ENCODE measurements around the gene MAPRE3. TPM values are rescaled to one million over a fixed set of nuclear protein-coding genes. Genes with fewer than 3 reads are reported as not detected.

Gene MAPRE3
- total RNA-seq, 1 donor = 0.42 TPM

GRCh38 chr2:27049422-27050280, 79.2 kb downstream of the MAPRE3 start:
- peak overlapping the region; percentile 78 for H3K4me3 ChIP-seq (ENCODE audit: low read length)
- H3K4me1 ChIP-seq (ENCODE audit: insufficient read depth, low read length) = peaks cover 21% of the 10 kb centered on the region
- no peaks in the 10 kb centered on the region for H3K27me3 ChIP-seq (ENCODE audit: insufficient read depth, low read length)
- H3K9me3 ChIP-seq (ENCODE audit: low read depth, low read length) = no peaks in the 10 kb centered on the region

- H3K9me3 ChIP-seq (ENCODE audit: low read depth, low read length) = no peaks in the 10 kb centered on the region
- peaks cover 21% of the 10 kb centered on the region for H3K4me1 ChIP-seq (ENCODE audit: insufficient read depth, low read length)
- peak overlapping the region; percentile 78 for H3K4me3 ChIP-seq (ENCODE audit: low read length)
- no peaks in the 10 kb centered on the region for H3K27me3 ChIP-seq (ENCODE audit: insufficient read depth, low read length)
Measured at GRCh38 chr2:27050281-27050995, 80.0 kb downstream of the MAPRE3 start.

GRCh38 chr2:27050996-27051901, 80.8 kb downstream of the MAPRE3 start, which contains the start of gene AGBL5:
AGBL5 (plus strand) TSS chr2:27051668; CDS start chr2:27052959, 1,291 bp downstream.
- no peaks in the 10 kb centered on the region for H3K27me3 ChIP-seq (ENCODE audit: insufficient read depth, low read length)
- H3K4me1 ChIP-seq (ENCODE audit: insufficient read depth, low read length) = peaks cover 21% of the 10 kb centered on the region
- H3K4me3 ChIP-seq (ENCODE audit: low read length) = peak within 1 kb of the TSS; percentile 78
- H3K9me3 ChIP-seq (ENCODE audit: low read depth, low read length) = no peaks in the 10 kb centered on the region

GRCh38 chr2:27051902-27052645, 81.6 kb downstream of the MAPRE3 start:
- Histone ChIP-seq H3K27me3 (ENCODE audit: insufficient read depth, low read length) (no peaks in the 10 kb centered on the region), H3K4me3 (ENCODE audit: low read length) (peak overlapping the region; percentile 78), H3K4me1 (ENCODE audit: insufficient read depth, low read length) (peaks cover 21% of the 10 kb centered on the region), H3K9me3 (ENCODE audit: low read depth, low read length) (no peaks in the 10 kb centered on the region)

GRCh38 chr2:27053321-27053720, 82.9 kb downstream of the MAPRE3 start:
- H3K27me3 ChIP-seq (ENCODE audit: insufficient read depth, low read length) = no peaks in the 10 kb centered on the region
- no peak overlapping the region for H3K4me3 ChIP-seq (ENCODE audit: low read length)
- no peaks in the 10 kb centered on the region for H3K9me3 ChIP-seq (ENCODE audit: low read depth, low read length)
- H3K4me1 ChIP-seq (ENCODE audit: insufficient read depth, low read length) = peaks cover 21% of the 10 kb centered on the region

GRCh38 chr2:27053776-27054175, 83.3 kb downstream of the MAPRE3 start:
- Histone ChIP-seq H3K9me3 (ENCODE audit: low read depth, low read length) (no peaks in the 10 kb centered on the region), H3K4me1 (ENCODE audit: insufficient read depth, low read length) (peaks cover 21% of the 10 kb centered on the region), H3K27me3 (ENCODE audit: insufficient read depth, low read length) (no peaks in the 10 kb centered on the region), H3K4me3 (ENCODE audit: low read length) (no peak overlapping the region)

GRCh38 chr2:27054721-27055120, 84.3 kb downstream of the MAPRE3 start:
- no peaks in the 10 kb centered on the region for H3K27me3 ChIP-seq (ENCODE audit: insufficient read depth, low read length)
- H3K4me1 ChIP-seq (ENCODE audit: insufficient read depth, low read length) = peaks cover 15% of the 10 kb centered on the region
- H3K4me3 ChIP-seq (ENCODE audit: low read length) = no peak overlapping the region
- no peaks in the 10 kb centered on the region for H3K9me3 ChIP-seq (ENCODE audit: low read depth, low read length)

GRCh38 chr2:27057184-27057583, 86.7 kb downstream of the MAPRE3 start:
- no peaks in the 10 kb centered on the region for H3K27me3 ChIP-seq (ENCODE audit: insufficient read depth, low read length)
- no peaks in the 10 kb centered on the region for H3K9me3 ChIP-seq (ENCODE audit: low read depth, low read length)
- H3K4me1 ChIP-seq (ENCODE audit: insufficient read depth, low read length) = peaks cover 3% of the 10 kb centered on the region

GRCh38 chr2:27058210-27058609, 87.8 kb downstream of the MAPRE3 start:
- H3K9me3 ChIP-seq (ENCODE audit: low read depth, low read length) = no peaks in the 10 kb centered on the region
- no peaks in the 10 kb centered on the region for H3K4me1 ChIP-seq (ENCODE audit: insufficient read depth, low read length)
- no peak overlapping the region for H3K4me3 ChIP-seq (ENCODE audit: low read length)
- H3K27me3 ChIP-seq (ENCODE audit: insufficient read depth, low read length) = no peaks in the 10 kb centered on the region

More at GRCh38 chr2:27057184-27057583, 86.7 kb downstream of the MAPRE3 start:
- H3K4me3 ChIP-seq (ENCODE audit: low read length) = no peak overlapping the region

GRCh38 chr2:27059141-27059820, 88.8 kb downstream of the MAPRE3 start:
- Histone ChIP-seq H3K4me1 (ENCODE audit: insufficient read depth, low read length) (no peaks in the 10 kb centered on the region), H3K4me3 (ENCODE audit: low read length) (no peak overlapping the region), H3K27me3 (ENCODE audit: insufficient read depth, low read length) (no peaks in the 10 kb centered on the region), H3K9me3 (ENCODE audit: low read depth, low read length) (no peaks in the 10 kb centered on the region)

GRCh38 chr2:27060323-27060722, 89.9 kb downstream of the MAPRE3 start:
- no peak overlapping the region for H3K4me3 ChIP-seq (ENCODE audit: low read length)
- H3K9me3 ChIP-seq (ENCODE audit: low read depth, low read length) = no peaks in the 10 kb centered on the region
- H3K27me3 ChIP-seq (ENCODE audit: insufficient read depth, low read length) = no peaks in the 10 kb centered on the region
- no peaks in the 10 kb centered on the region for H3K4me1 ChIP-seq (ENCODE audit: insufficient read depth, low read length)

- H3K9me3 ChIP-seq (ENCODE audit: low read depth, low read length) = no peaks in the 10 kb centered on the region
- no peak overlapping the region for H3K4me3 ChIP-seq (ENCODE audit: low read length)
- H3K27me3 ChIP-seq (ENCODE audit: insufficient read depth, low read length) = no peaks in the 10 kb centered on the region
- H3K4me1 ChIP-seq (ENCODE audit: insufficient read depth, low read length) = peaks cover 5% of the 10 kb centered on the region
Measured at GRCh38 chr2:27065128-27065527, 94.7 kb downstream of the MAPRE3 start.

- Histone ChIP-seq H3K9me3 (ENCODE audit: low read depth, low read length) (no peaks in the 10 kb centered on the region), H3K4me3 (ENCODE audit: low read length) (no peak overlapping the region), H3K27me3 (ENCODE audit: insufficient read depth, low read length) (no peaks in the 10 kb centered on the region), H3K4me1 (ENCODE audit: insufficient read depth, low read length) (peaks cover 21% of the 10 kb centered on the region)
Measured at GRCh38 chr2:27067385-27067784, 96.9 kb downstream of the MAPRE3 start.

- H3K9me3 ChIP-seq (ENCODE audit: low read depth, low read length) = no peaks in the 10 kb centered on the region
- no peak overlapping the region for H3K4me3 ChIP-seq (ENCODE audit: low read length)
- no peaks in the 10 kb centered on the region for H3K27me3 ChIP-seq (ENCODE audit: insufficient read depth, low read length)
- H3K4me1 ChIP-seq (ENCODE audit: insufficient read depth, low read length) = peaks cover 34% of the 10 kb centered on the region
Measured at GRCh38 chr2:27069436-27069835, 99.0 kb downstream of the MAPRE3 start.

Data from mononuclear cell (primary cell).